Caco-2 (cell line): ENCODE measurements around the gene MYCBP2. TPM values are rescaled to one million over a fixed set of nuclear protein-coding genes. Genes with fewer than 3 reads are reported as not detected.

Source experiments
- BruUV-seq: library from RNA; stranded (reverse); fragments of 400-500 nt; replicated peaks from 2 replicates; lab custom pipeline; 2021; lab: Mats Ljungman, UMichigan
- CTCF ChIA-PET: fragments of 300-600 bp; sonication (Branson Sonifier 250); formaldehyde crosslinking; loops from one replicate; lab custom pipeline; 2022; ENCODE audit warnings: antibody characterized with exemption; lab: Charles Lee
- POLR2A ChIA-PET: fragments of 300-600 bp; sonication (Branson Sonifier 250); formaldehyde crosslinking; loops from one replicate; lab custom pipeline; 2022; ENCODE audit warnings: antibody characterized with exemption; lab: Charles Lee
- DNase-seq, 2 experiments: peaks; one replicate each; pipeline versions ENCODE4 v3.0.0 to v3.0.0-alpha.2; 2020 to 2022
- H3K27me3 ChIP-seq: replicated peaks from 2 replicates; pipeline ENCODE4 v1.6.0; 2011; ENCODE audit warnings: low read length; ENCODE audit not compliant: control insufficient read depth, insufficient read depth
- H3K36me3 ChIP-seq: 2 replicates; pipeline ENCODE4 v1.5.1; 2011; ENCODE audit warnings: low read length; ENCODE audit not compliant: control insufficient read depth, insufficient read depth
- H3K4me1 ChIP-seq: fragments of 250-450 bp; sonication (Bioruptor Pico); 2 replicates; pipeline ENCODE4 v1.5.1; 2020; ENCODE audit warnings: mild to moderate bottlenecking
- H3K4me3 ChIP-seq: 2 replicates; pipeline ENCODE4 v1.5.1; 2011; ENCODE audit warnings: low read depth, mild to moderate bottlenecking, control low read depth, low read length
- H3K9me3 ChIP-seq: fragments of 250-450 bp; sonication (Bioruptor Pico); 2 replicates; pipeline ENCODE4 v1.5.1; 2020; ENCODE audit warnings: mild to moderate bottlenecking, moderate library complexity
- H3K27ac Mint-ChIP-seq: one replicate; pipeline ENCODE4 v1.8.0; 2022; ENCODE audit warnings: mixed read lengths; ENCODE audit not compliant: unreplicated experiment
- H3K27me3 Mint-ChIP-seq: one replicate; pipeline ENCODE4 v1.8.0; 2022; ENCODE audit warnings: mixed read lengths; ENCODE audit not compliant: insufficient read depth, unreplicated experiment
- H3K36me3 Mint-ChIP-seq: one replicate; pipeline ENCODE4 v1.8.0; 2022; ENCODE audit warnings: mild to moderate bottlenecking, mixed read lengths; ENCODE audit not compliant: insufficient read depth, unreplicated experiment
- H3K4me1 Mint-ChIP-seq: one replicate; pipeline ENCODE4 v1.8.0; 2022; ENCODE audit warnings: low read depth, mixed read lengths; ENCODE audit not compliant: unreplicated experiment
- H3K4me3 Mint-ChIP-seq: one replicate; pipeline ENCODE4 v1.8.0; 2022; ENCODE audit warnings: mild to moderate bottlenecking, moderate library complexity, mixed read lengths; ENCODE audit not compliant: unreplicated experiment
- H3K9me3 Mint-ChIP-seq: one replicate; pipeline ENCODE4 v1.8.0; 2022; ENCODE audit warnings: mixed read lengths; ENCODE audit not compliant: unreplicated experiment
- intact Hi-C: fragments of 100-400 bp; cut with micrococcal nuclease; formaldehyde crosslinking; loops from one replicate; pipeline ENCODE4 v1.10.0; 2022; ENCODE audit not compliant: unreplicated experiment
- total RNA-seq: library from RNA; stranded (reverse); gene quantifications from 2 replicates; pipeline ENCODE4 v1.2.3, GENCODE V29; 2022
- TF ChIP-seq, protein P1 (sequence below), 2 experiments: fragments of 200-600 bp in 1 of 2; IDR thresholded peaks; 1 replicate in 1 of 2; 2 replicates in 1 of 2; pipeline versions ENCODE4 v1.5.1 to v1.8.0; 2011 to 2022; ENCODE audit warnings: antibody characterized with exemption in 1 of 2, control low read depth in 1 of 2, inconsistent platforms in 1 of 2, low read depth in 1 of 2, low read length in 1 of 2, mild to moderate bottlenecking in 1 of 2, moderate library complexity in 1 of 2; ENCODE audit not compliant: insufficient read depth in 1 of 2, severe bottlenecking in 1 of 2, unreplicated experiment in 1 of 2

MYCBP2 gene
- total RNA-seq, 1 experiment from 2014 or later, result 41.3 TPM

DNA sequence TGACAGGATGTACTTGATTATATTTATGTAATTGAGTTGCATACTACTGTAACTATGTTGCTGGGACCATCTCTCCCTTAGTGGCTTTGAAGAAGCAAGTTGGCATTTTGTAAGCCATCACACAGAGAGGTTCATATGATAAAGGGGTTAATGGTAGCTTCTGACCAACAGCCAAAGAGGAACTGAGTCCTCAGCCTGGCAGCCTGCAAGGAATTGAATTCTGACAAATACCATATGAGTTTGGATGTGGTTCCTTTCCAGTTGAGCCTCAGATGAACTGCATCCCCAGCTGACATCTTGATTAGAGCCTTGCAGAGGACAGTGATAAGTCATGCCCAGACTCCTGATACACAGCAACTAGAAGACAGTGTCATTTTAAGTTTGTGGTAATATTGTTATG, 8.6 kb upstream of the MYCBP2 start:
- intact Hi-C loops, result loop anchor here (5.0 kb wide), 1 partner anchor 232 kb away; no protein-coding TSS in a partner anchor
- H3K9me3 ChIP-seq, result no peaks in the 10 kb centered on the region
- Mint-ChIP-seq H3K36me3 (no peaks in the 10 kb centered on the region), H3K4me1 (no peaks in the 10 kb centered on the region), H3K4me3 (no peak overlapping the region), H3K27ac (no peak overlapping the region), H3K27me3 (peaks cover 33% of the 10 kb centered on the region), H3K9me3 (no peaks in the 10 kb centered on the region)
- H3K4me1 ChIP-seq, result no peaks in the 10 kb centered on the region
- TF ChIP-seq, protein P1, sequence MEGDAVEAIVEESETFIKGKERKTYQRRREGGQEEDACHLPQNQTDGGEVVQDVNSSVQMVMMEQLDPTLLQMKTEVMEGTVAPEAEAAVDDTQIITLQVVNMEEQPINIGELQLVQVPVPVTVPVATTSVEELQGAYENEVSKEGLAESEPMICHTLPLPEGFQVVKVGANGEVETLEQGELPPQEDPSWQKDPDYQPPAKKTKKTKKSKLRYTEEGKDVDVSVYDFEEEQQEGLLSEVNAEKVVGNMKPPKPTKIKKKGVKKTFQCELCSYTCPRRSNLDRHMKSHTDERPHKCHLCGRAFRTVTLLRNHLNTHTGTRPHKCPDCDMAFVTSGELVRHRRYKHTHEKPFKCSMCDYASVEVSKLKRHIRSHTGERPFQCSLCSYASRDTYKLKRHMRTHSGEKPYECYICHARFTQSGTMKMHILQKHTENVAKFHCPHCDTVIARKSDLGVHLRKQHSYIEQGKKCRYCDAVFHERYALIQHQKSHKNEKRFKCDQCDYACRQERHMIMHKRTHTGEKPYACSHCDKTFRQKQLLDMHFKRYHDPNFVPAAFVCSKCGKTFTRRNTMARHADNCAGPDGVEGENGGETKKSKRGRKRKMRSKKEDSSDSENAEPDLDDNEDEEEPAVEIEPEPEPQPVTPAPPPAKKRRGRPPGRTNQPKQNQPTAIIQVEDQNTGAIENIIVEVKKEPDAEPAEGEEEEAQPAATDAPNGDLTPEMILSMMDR (IDR thresholded peaks at IDR 0.05; ENCODE audit: insufficient read depth in 1 of 2, low read depth in 1 of 2, low read length in 1 of 2, severe bottlenecking in 1 of 2, unreplicated experiment in 1 of 2), result no peak
- H3K36me3 ChIP-seq, result no peaks in the 10 kb centered on the region
- H3K4me3 ChIP-seq, result no peak overlapping the region
- no peaks in the 10 kb centered on the region; the same call in none of the 2 replicates for H3K27me3 ChIP-seq
- CTCF ChIA-PET, result no interaction called here
- POLR2A ChIA-PET, result no interaction called here
- no TSS peak for BruUV-seq
- no peak for DNase-seq

DNA sequence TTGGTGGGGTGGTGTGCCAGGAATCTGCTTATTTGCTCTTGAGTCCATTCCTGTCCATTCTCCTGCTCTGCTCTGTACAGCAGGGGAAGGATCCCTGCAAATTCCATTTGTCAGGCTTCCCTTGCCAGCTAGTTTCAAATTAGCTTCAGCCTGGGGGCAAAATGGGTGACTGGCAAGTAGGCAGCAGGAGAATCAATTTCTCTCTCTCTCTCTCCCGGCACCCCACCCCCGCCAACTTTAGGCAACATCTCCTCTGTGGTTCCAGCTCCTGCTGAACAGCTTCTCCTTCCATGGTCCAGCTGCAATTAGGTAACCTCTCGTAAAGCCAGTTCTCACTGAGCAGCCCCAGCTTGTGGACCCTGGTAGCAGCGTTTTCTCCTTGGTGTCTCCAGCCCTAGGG, 6.7 kb upstream of the MYCBP2 start:
- TF ChIP-seq, protein P1 (IDR thresholded peaks at IDR 0.05; ENCODE audit: insufficient read depth in 1 of 2, low read depth in 1 of 2, low read length in 1 of 2, severe bottlenecking in 1 of 2, unreplicated experiment in 1 of 2), result no peak
- peaks cover 6% of the 10 kb centered on the region for H3K4me1 Mint-ChIP-seq
- no peaks in the 10 kb centered on the region; the same call in 1 of the 2 replicates for H3K27me3 ChIP-seq
- no peaks in the 10 kb centered on the region for H3K9me3 ChIP-seq
- no peak overlapping the region for H3K4me3 Mint-ChIP-seq
- intact Hi-C loops, result no loop called here
- H3K9me3 Mint-ChIP-seq, result no peaks in the 10 kb centered on the region
- no peaks in the 10 kb centered on the region for H3K36me3 ChIP-seq
- H3K27me3 Mint-ChIP-seq, result peaks cover 30% of the 10 kb centered on the region
- DNase-seq, result no peak
- H3K4me3 ChIP-seq, result no peak overlapping the region
- ChIA-PET CTCF (no interaction called here), POLR2A (no interaction called here)
- BruUV-seq, result no TSS peak
- no peaks in the 10 kb centered on the region for H3K36me3 Mint-ChIP-seq
- H3K4me1 ChIP-seq, result no peaks in the 10 kb centered on the region
- H3K27ac Mint-ChIP-seq, result no peak overlapping the region

DNA sequence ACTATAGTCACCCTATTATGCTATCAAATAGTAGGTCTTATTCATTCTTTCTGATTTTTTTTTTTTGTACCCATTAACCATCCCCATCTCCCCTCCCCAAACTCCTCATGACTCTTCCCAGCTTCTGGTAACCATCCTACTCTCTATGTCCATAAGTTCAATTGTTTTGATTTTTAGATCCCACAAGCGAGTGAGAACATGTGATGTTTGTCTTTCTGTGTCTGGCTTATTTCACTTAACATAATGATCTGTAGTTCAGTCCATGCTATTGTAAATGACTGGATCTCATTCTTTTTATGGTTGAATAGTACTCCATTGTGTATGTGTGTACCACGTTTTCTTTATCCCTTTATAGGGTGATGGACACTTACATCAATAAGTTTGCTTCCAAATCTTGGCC, 4.5 kb upstream of the MYCBP2 start:
- H3K9me3 ChIP-seq, result no peaks in the 10 kb centered on the region
- Mint-ChIP-seq H3K27me3 (peaks cover 21% of the 10 kb centered on the region), H3K4me1 (peaks cover 6% of the 10 kb centered on the region), H3K27ac (no peak overlapping the region), H3K36me3 (peaks cover 8% of the 10 kb centered on the region), H3K4me3 (no peak overlapping the region), H3K9me3 (no peaks in the 10 kb centered on the region)
- CTCF ChIA-PET, result no interaction called here
- no peaks in the 10 kb centered on the region; the same call in 1 of the 2 replicates for H3K27me3 ChIP-seq
- no peaks in the 10 kb centered on the region for H3K4me1 ChIP-seq
- DNase-seq, result no peak
- no peaks in the 10 kb centered on the region for H3K36me3 ChIP-seq
- POLR2A ChIA-PET, result no interaction called here
- TF ChIP-seq, protein P1 (IDR thresholded peaks at IDR 0.05; ENCODE audit: insufficient read depth in 1 of 2, low read depth in 1 of 2, low read length in 1 of 2, severe bottlenecking in 1 of 2, unreplicated experiment in 1 of 2), result no peak
- BruUV-seq, result no TSS peak
- intact Hi-C loops, result no loop called here
- no peak overlapping the region for H3K4me3 ChIP-seq
